Panc1 (cell line): ENCODE measurements around the gene CHTF8. TPM values are rescaled to one million over a fixed set of nuclear protein-coding genes. Genes with fewer than 3 reads are reported as not detected.

Experiments used
- ATAC-seq: fragments of 200-7000 bp; cut with Tn5 transposase; 2 replicates; pipeline ENCODE4 v1.9.1; 2020; ENCODE audit warnings: mild to moderate bottlenecking, moderate library complexity
- BruUV-seq: library from RNA; stranded (reverse); fragments of 400-500 nt; replicated peaks from 2 replicates; lab custom pipeline; 2021; lab: Mats Ljungman, UMichigan
- CTCF ChIA-PET: fragments of 300-600 bp; sonication (Branson Sonifier 250); formaldehyde crosslinking; loops from one replicate; lab custom pipeline; 2022; ENCODE audit warnings: antibody characterized with exemption; lab: Charles Lee
- POLR2A ChIA-PET: fragments of 300-600 bp; sonication (Branson Sonifier 250); formaldehyde crosslinking; loops from one replicate; lab custom pipeline; 2022; ENCODE audit warnings: antibody characterized with exemption; lab: Charles Lee
- DNase-seq: peaks from one replicate; pipeline ENCODE4 v3.0.0-alpha.2; 2010; ENCODE audit warnings: low read depth, low spot score
- H3K27ac ChIP-seq: 2 replicates; pipeline ENCODE4 v1.5.1; 2011; ENCODE audit warnings: mild to moderate bottlenecking, low read length, inconsistent platforms
- H3K27me3 ChIP-seq: fragments of 200-500 bp; sonication (Bioruptor generic); 2 replicates; pipeline ENCODE4 v1.6.0; 2014; ENCODE audit warnings: low read length, inconsistent platforms; ENCODE audit not compliant: control insufficient read depth, insufficient read depth
- H3K36me3 ChIP-seq: fragments of 200-500 bp; sonication (Bioruptor generic); 2 replicates; pipeline ENCODE4 v1.5.1; 2014; ENCODE audit warnings: inconsistent platforms, mild to moderate bottlenecking, low read length, moderate library complexity; ENCODE audit not compliant: control insufficient read depth, insufficient read depth
- H3K4me1 ChIP-seq: 2 replicates; pipeline ENCODE4 v1.5.1; 2011; ENCODE audit warnings: inconsistent platforms, mild to moderate bottlenecking, low read length, moderate library complexity; ENCODE audit not compliant: control insufficient read depth, insufficient read depth
- H3K4me3 ChIP-seq, 2 experiments: 2 replicates each; pipeline ENCODE4 v1.5.1; 2011 to 2012; ENCODE audit warnings: low read depth in 2 of 2, low read length in 2 of 2, mild to moderate bottlenecking in 2 of 2, inconsistent platforms in 1 of 2, moderate library complexity in 1 of 2
- H3K9me3 ChIP-seq: fragments of 200-500 bp; sonication (Bioruptor generic); 2 replicates; pipeline ENCODE4 v1.5.1; 2014; ENCODE audit warnings: low read depth, mild to moderate bottlenecking, inconsistent platforms, low read length, moderate library complexity; ENCODE audit not compliant: control insufficient read depth, insufficient read depth
- POLR2AphosphoS5 ChIP-seq: IDR thresholded peaks from 2 replicates; pipeline ENCODE4 v1.6.1; 2012; ENCODE audit warnings: mild to moderate bottlenecking, low read depth, low read length, moderate library complexity
- REST ChIP-seq, 2 experiments: IDR thresholded peaks; 2 replicates each; pipeline ENCODE4 v1.6.1; 2011 to 2012; ENCODE audit warnings: low read depth in 2 of 2, control low read depth in 1 of 2, low read length in 1 of 2, mild to moderate bottlenecking in 1 of 2, moderate library complexity in 1 of 2; ENCODE audit not compliant: insufficient read depth in 1 of 2
- SIN3A ChIP-seq: IDR thresholded peaks from 2 replicates; pipeline ENCODE4 v1.6.1; 2012; ENCODE audit warnings: low read depth, mild to moderate bottlenecking, low read length, moderate library complexity, borderline replicate concordance; ENCODE audit not compliant: insufficient read depth
- TCF7L2 ChIP-seq: IDR thresholded peaks from 2 replicates; pipeline ENCODE4 v1.6.1; 2011; ENCODE audit warnings: mild to moderate bottlenecking, low read depth, low read length, inconsistent platforms
- in situ Hi-C: cut with HindIII; loops from 2 replicates; pipeline ENCODE4 v1.10.0; 2016; ENCODE audit warnings: low sequenced_read_pairs, low pct_unique_long_range_greater_than_20kb
- intact Hi-C: fragments of 100-400 bp; cut with micrococcal nuclease; formaldehyde crosslinking; loops from one replicate; pipeline ENCODE4 v1.10.0; 2022; ENCODE audit not compliant: unreplicated experiment
- total RNA-seq: library from RNA; stranded (reverse); gene quantifications from one replicate; pipeline ENCODE4 v1.2.1, GENCODE V29; 2021; ENCODE audit not compliant: unreplicated experiment
- TF ChIP-seq, protein P1 (sequence below): fragments of 450-650 bp; IDR thresholded peaks from 2 replicates; pipeline ENCODE4 v1.5.1; 2017; ENCODE audit warnings: mild to moderate bottlenecking

Gene CHTF8
- total RNA-seq, 1 experiment from 2014 or later: 116 TPM

DNA sequence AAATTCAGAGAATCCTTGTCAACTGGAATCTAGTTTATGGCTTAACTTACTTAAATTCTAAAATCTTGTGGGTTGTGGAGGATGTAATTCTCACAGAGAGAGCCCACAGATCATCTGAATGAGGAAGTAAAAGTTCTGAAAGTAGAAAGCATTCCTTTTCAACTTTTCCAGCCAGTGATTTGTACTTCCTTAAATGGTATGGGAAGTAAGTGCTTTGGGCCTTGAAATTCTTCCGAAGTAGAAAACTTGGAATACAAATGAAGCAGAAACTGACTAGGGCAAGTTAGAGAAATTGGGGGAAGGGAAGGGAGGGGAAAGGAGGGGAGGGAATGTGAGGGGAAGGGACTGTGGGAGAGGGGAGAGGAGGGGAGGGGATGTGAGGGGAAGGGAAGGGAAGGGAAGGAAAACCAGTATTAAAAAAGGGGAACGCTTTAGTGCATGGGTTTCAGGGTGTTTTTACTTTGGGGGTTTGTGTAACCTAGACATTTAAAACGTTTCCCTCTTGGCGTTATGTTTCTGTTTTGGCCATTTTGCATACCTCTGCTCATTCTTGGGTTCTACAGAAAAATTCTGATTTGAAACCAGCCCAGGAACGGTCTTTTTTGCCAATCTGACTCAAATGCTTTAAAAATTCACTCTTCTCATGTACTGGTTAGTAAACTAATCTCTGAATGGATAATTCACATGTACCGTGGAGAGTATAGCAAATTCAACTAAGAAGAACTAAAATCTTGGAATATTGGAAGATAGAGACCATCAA, 39.1 kb upstream of the CHTF8 start:
- TF ChIP-seq, protein P1, sequence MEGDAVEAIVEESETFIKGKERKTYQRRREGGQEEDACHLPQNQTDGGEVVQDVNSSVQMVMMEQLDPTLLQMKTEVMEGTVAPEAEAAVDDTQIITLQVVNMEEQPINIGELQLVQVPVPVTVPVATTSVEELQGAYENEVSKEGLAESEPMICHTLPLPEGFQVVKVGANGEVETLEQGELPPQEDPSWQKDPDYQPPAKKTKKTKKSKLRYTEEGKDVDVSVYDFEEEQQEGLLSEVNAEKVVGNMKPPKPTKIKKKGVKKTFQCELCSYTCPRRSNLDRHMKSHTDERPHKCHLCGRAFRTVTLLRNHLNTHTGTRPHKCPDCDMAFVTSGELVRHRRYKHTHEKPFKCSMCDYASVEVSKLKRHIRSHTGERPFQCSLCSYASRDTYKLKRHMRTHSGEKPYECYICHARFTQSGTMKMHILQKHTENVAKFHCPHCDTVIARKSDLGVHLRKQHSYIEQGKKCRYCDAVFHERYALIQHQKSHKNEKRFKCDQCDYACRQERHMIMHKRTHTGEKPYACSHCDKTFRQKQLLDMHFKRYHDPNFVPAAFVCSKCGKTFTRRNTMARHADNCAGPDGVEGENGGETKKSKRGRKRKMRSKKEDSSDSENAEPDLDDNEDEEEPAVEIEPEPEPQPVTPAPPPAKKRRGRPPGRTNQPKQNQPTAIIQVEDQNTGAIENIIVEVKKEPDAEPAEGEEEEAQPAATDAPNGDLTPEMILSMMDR: no peak
- TF ChIP-seq SIN3A (no peak), REST (IDR thresholded peaks at IDR 0.05; ENCODE audit: insufficient read depth in 1 of 2, low read depth in 2 of 2, low read length in 1 of 2) (no peak), TCF7L2 (no peak), POLR2AphosphoS5 (no peak)
- Histone ChIP-seq H3K4me3 (no peak overlapping the region), H3K9me3 (no peaks in the 10 kb centered on the region), H3K36me3 (no peaks in the 10 kb centered on the region; the same call in 1 of the 2 replicates), H3K27me3 (no peaks in the 10 kb centered on the region), H3K4me1 (peaks cover 8% of the 10 kb centered on the region; the same call in 1 of the 2 replicates), H3K27ac (no peak overlapping the region)
- intact Hi-C loops: no loop called here
- ATAC-seq (no peak), DNase-seq (no peak)
- no TSS peak for BruUV-seq
- ChIA-PET POLR2A (no interaction called here), CTCF (no interaction called here)
- in situ Hi-C loops: no loop called here

DNA sequence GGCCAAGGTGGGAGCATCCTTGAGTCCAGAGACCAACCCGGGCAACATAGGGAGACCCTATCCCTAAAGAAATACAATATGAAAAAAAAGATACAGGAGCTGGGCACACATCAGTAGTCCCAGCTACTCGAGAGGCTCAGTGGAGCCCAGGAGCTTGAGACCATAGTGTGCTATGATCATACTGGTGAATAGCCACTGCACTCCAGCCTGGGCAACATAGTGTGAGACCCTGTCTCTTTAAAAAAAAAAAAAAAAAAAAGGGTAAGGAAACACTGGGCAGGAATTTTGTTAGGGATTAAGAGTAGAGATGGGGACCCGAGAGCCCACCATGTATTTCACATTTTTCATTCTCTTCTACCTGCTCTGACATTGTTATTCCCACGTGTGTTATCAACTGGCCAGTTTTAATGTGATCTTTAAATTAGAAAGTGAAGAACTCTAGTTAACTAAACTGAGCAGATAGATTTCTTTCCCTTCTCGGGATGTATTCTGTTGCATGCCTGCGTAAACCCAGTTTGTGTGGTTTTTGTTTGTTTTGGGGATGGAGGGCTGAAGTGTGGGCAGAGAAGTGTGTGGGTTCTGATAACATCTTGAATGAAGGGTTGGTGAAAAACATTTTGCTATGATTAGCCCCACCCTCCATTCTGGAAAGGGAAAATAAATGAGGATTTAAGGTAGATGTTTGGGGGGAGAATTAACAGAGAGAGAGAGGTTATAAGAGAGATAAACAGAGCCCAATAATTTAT, 37.4 kb upstream of the CHTF8 start:
- Histone ChIP-seq H3K27me3 (no peaks in the 10 kb centered on the region), H3K4me1 (peaks cover 8% of the 10 kb centered on the region; the same call in 1 of the 2 replicates), H3K9me3 (no peaks in the 10 kb centered on the region), H3K36me3 (no peaks in the 10 kb centered on the region; the same call in none of the 2 replicates), H3K27ac (no peak overlapping the region), H3K4me3 (no peak overlapping the region)
- no peak for DNase-seq
- in situ Hi-C loops: no loop called here
- no peak for ATAC-seq
- intact Hi-C loops: no loop called here
- TF ChIP-seq REST (IDR thresholded peaks at IDR 0.05; ENCODE audit: insufficient read depth in 1 of 2, low read depth in 2 of 2, low read length in 1 of 2) (no peak), TCF7L2 (no peak), SIN3A (no peak), POLR2AphosphoS5 (no peak)
- TF ChIP-seq, protein P1: no peak
- ChIA-PET POLR2A (interaction anchor here (0.7 kb wide), 1 partner anchor 22 kb away, joined by 14 read pairs; no protein-coding TSS in a partner anchor), CTCF (interaction anchor here (0.5 kb wide), 1 partner anchor 267 kb away, joined by 11 read pairs; no protein-coding TSS in a partner anchor)
- no TSS peak for BruUV-seq
